IMR-90 (cell line): ENCODE data around the gene ZFYVE28. TPM values are rescaled to one million over a fixed set of nuclear protein-coding genes. Genes with fewer than 3 reads are reported as not detected.

ENCODE experiments used
- ATAC-seq: fragments of 200-7000 bp; cut with Tn5 transposase; 2 replicates; pipeline ENCODE4 v1.9.1; 2020; ENCODE audit warnings: low read depth, mild to moderate bottlenecking, moderate library complexity
- BruUV-seq: library from RNA; stranded (reverse); fragments of 400-500 nt; replicated peaks from 2 replicates; lab custom pipeline; 2021; lab: Mats Ljungman, UMichigan
- CTCF ChIA-PET: fragments of 300-600 bp; formaldehyde crosslinking; extraction: SDS; loops from one replicate; lab custom pipeline; 2021; ENCODE audit warnings: antibody characterized with exemption; lab: Yijun Ruan, JAX
- POLR2A ChIA-PET: fragments of 300-600 bp; sonication (Branson Sonifier 250); formaldehyde crosslinking; loops from one replicate; lab custom pipeline; 2022; ENCODE audit warnings: antibody characterized with exemption; ENCODE audit not compliant: unreplicated experiment; lab: Charles Lee
- DNase-seq: peaks from one replicate; pipeline ENCODE4 v3.0.0; 2013
- H2AFZ ChIP-seq: replicated peaks from 2 replicates; pipeline ENCODE3; 2013; ENCODE audit warnings: low read length, mild to moderate bottlenecking; ENCODE audit not compliant: poor library complexity
- H2AK5ac ChIP-seq: 2 replicates; pipeline ENCODE4 v1.6.1; 2013; ENCODE audit warnings: low read depth, low read length, inconsistent platforms
- H2AK9ac ChIP-seq: replicated peaks from 2 replicates; pipeline ENCODE3; 2013; ENCODE audit warnings: mild to moderate bottlenecking, low read depth, low read length, moderate library complexity; ENCODE audit not compliant: poor library complexity
- H2BK120ac ChIP-seq: 2 replicates; pipeline ENCODE4 v1.6.1; 2013; ENCODE audit warnings: low read depth, low read length, inconsistent platforms
- H2BK15ac ChIP-seq: 3 replicates; pipeline ENCODE4 v1.6.1; 2013; ENCODE audit warnings: low read depth, low read length, inconsistent platforms
- H2BK20ac ChIP-seq: 2 replicates; pipeline ENCODE4 v1.6.1; 2013; ENCODE audit warnings: low read depth, mild to moderate bottlenecking, inconsistent platforms, low read length, moderate library complexity
- H2BK5ac ChIP-seq: 2 replicates; pipeline ENCODE4 v1.6.1; 2013; ENCODE audit warnings: mild to moderate bottlenecking, low read depth, low read length, inconsistent platforms; ENCODE audit not compliant: poor library complexity, severe bottlenecking
- H3K14ac ChIP-seq: replicated peaks from 2 replicates; pipeline ENCODE4 v1.6.1; 2013; ENCODE audit warnings: low read depth, low read length, inconsistent platforms
- H3K18ac ChIP-seq: 2 replicates; pipeline ENCODE4 v1.6.1; 2013; ENCODE audit warnings: low read depth, low read length, control low read depth
- H3K23ac ChIP-seq: 2 replicates; pipeline ENCODE4 v1.6.1; 2013; ENCODE audit warnings: low read depth, low read length, inconsistent platforms
- H3K27ac ChIP-seq: 2 replicates; pipeline ENCODE4 v1.5.1; 2013; ENCODE audit warnings: mild to moderate bottlenecking, control low read depth, low read length; ENCODE audit not compliant: insufficient read depth
- H3K27me3 ChIP-seq: 2 replicates; pipeline ENCODE4 v1.6.1; 2013; ENCODE audit warnings: low read length; ENCODE audit not compliant: control insufficient read depth, insufficient read depth
- H3K36me3 ChIP-seq: 2 replicates; pipeline ENCODE4 v1.6.1; 2013; ENCODE audit warnings: low read length, mixed read lengths; ENCODE audit not compliant: control insufficient read depth, insufficient read depth
- H3K4ac ChIP-seq: 2 replicates; pipeline ENCODE4 v1.6.1; 2013; ENCODE audit warnings: low read depth, low read length, inconsistent platforms
- H3K4me1 ChIP-seq: 2 replicates; pipeline ENCODE4 v1.6.1; 2013; ENCODE audit warnings: low read length, mixed read lengths; ENCODE audit not compliant: control insufficient read depth, insufficient read depth
- H3K4me2 ChIP-seq: 2 replicates; pipeline ENCODE4 v1.6.1; 2013; ENCODE audit warnings: low read depth, mild to moderate bottlenecking, control low read depth, low read length, moderate library complexity
- H3K4me3 ChIP-seq: 2 replicates; pipeline ENCODE4 v1.5.1; 2013; ENCODE audit warnings: low read depth, mild to moderate bottlenecking, control low read depth, low read length, moderate library complexity; ENCODE audit not compliant: insufficient read depth
- H3K56ac ChIP-seq: 2 replicates; pipeline ENCODE4 v1.6.1; 2013; ENCODE audit warnings: low read length, inconsistent platforms; ENCODE audit not compliant: insufficient read depth; ENCODE audit errors: extremely low read depth
- H3K79me1 ChIP-seq, 2 experiments: 2 replicates each; pipeline ENCODE4 v1.6.1; 2013; ENCODE audit warnings: low read length in 2 of 2, inconsistent platforms in 1 of 2, low read depth in 1 of 2
- H3K9ac ChIP-seq: 2 replicates; pipeline ENCODE4 v1.6.1; 2013; ENCODE audit warnings: low read depth, low read length, control low read depth
- H3K9me1 ChIP-seq: 2 replicates; pipeline ENCODE4 v1.6.1; 2013; ENCODE audit warnings: low read length, inconsistent platforms; ENCODE audit not compliant: insufficient read depth
- H3K9me3 ChIP-seq: 2 replicates; pipeline ENCODE4 v1.6.1; 2013; ENCODE audit warnings: low read length; ENCODE audit not compliant: control insufficient read depth, insufficient read depth
- H4K20me1 ChIP-seq: 2 replicates; pipeline ENCODE4 v1.6.1; 2013; ENCODE audit warnings: low read length, inconsistent platforms; ENCODE audit not compliant: insufficient read depth
- H4K5ac ChIP-seq: 2 replicates; pipeline ENCODE4 v1.6.1; 2013; ENCODE audit warnings: mild to moderate bottlenecking, low read depth, low read length, control low read depth
- H4K8ac ChIP-seq, 2 experiments: 2 replicates each; pipeline ENCODE4 v1.6.1; 2013; ENCODE audit warnings: low read depth in 2 of 2, low read length in 2 of 2, control low read depth in 1 of 2, inconsistent platforms in 1 of 2
- H4K91ac ChIP-seq: 2 replicates; pipeline ENCODE4 v1.6.1; 2013; ENCODE audit warnings: low read depth, low read length, inconsistent platforms; ENCODE audit not compliant: insufficient read depth
- BHLHE40 ChIP-seq: fragments of 150-350 bp; IDR thresholded peaks from 2 replicates; pipeline ENCODE4 v1.6.1; 2016; ENCODE audit warnings: mild to moderate bottlenecking, low read depth, low read length
- FOS ChIP-seq: fragments of 150-350 bp; IDR thresholded peaks from 2 replicates; pipeline ENCODE4 v1.6.1; 2016; ENCODE audit warnings: low read depth, low read length
- MAZ ChIP-seq: IDR thresholded peaks from 2 replicates; pipeline ENCODE4 v1.6.1; 2012; ENCODE audit warnings: low read depth, mild to moderate bottlenecking, low read length, improper control_type of control experiment, moderate library complexity, borderline replicate concordance
- NFE2L2 ChIP-seq: fragments of 150-350 bp; IDR thresholded peaks from 2 replicates; pipeline ENCODE4 v1.6.1; 2016; ENCODE audit warnings: low read depth, mild to moderate bottlenecking, low read length
- RCOR1 ChIP-seq: IDR thresholded peaks from 2 replicates; pipeline ENCODE4 v1.6.1; 2012; ENCODE audit warnings: mild to moderate bottlenecking, low read length, improper control_type of control experiment; ENCODE audit not compliant: insufficient replicate concordance
- WGBS, 2 experiments: methylation state at CpG; one replicate each; pipeline versions ENCODE4 v1.1.5 to v1.1.7; 2013; ENCODE audit warnings: missing lambda C conversion rate in 2 of 2; ENCODE audit not compliant: insufficient read length in 1 of 2; ENCODE audit errors: extremely low coverage in 2 of 2; 5-methylcytosine and 5-hydroxymethylcytosine counted together
- dilution Hi-C: fragments of 300-500 bp; cut with HindIII; formaldehyde crosslinking; loops from one replicate; pipeline ENCODE4 v1.14.3; 2018; ENCODE audit warnings: low sequenced_read_pairs; ENCODE audit not compliant: unreplicated experiment
- in situ Hi-C: fragments of 300-500 bp; cut with MboI; formaldehyde crosslinking; loops from 3 replicates; pipeline ENCODE4 v1.14.3; 2019; ENCODE audit warnings: low sequenced_read_pairs, inconsistent platforms, mixed read lengths
- intact Hi-C: fragments of 100-400 bp; cut with micrococcal nuclease; formaldehyde crosslinking; loops from 2 replicates; pipeline ENCODE4 v1.10.0; 2022
- polyA plus RNA-seq, 3 experiments: library from polyadenylated mRNA; depleted of rRNA; stranded (reverse); fragments of >200 nt; gene quantifications; 2 replicates each; pipeline ENCODE4 v1.2.3, GENCODE V29; 2012; ENCODE audit warnings: low replicate concordance in 1 of 3
- total RNA-seq: library from RNA; depleted of rRNA; stranded (reverse); fragments of >200 nt; gene quantifications from 2 replicates; pipeline ENCODE4 v1.2.3, GENCODE V29; 2012
- TF ChIP-seq, protein P1 (sequence below): fragments of 150-350 bp; IDR thresholded peaks from 2 replicates; pipeline ENCODE4 v1.6.1; 2016; ENCODE audit warnings: low read depth, mild to moderate bottlenecking, low read length, moderate library complexity, borderline replicate concordance

The ZFYVE28 gene
- total and polyA plus RNA-seq, 2 of the 4 experiments (the other 2 are of a cell fraction), result 0.36 to 1.2 TPM

DNA sequence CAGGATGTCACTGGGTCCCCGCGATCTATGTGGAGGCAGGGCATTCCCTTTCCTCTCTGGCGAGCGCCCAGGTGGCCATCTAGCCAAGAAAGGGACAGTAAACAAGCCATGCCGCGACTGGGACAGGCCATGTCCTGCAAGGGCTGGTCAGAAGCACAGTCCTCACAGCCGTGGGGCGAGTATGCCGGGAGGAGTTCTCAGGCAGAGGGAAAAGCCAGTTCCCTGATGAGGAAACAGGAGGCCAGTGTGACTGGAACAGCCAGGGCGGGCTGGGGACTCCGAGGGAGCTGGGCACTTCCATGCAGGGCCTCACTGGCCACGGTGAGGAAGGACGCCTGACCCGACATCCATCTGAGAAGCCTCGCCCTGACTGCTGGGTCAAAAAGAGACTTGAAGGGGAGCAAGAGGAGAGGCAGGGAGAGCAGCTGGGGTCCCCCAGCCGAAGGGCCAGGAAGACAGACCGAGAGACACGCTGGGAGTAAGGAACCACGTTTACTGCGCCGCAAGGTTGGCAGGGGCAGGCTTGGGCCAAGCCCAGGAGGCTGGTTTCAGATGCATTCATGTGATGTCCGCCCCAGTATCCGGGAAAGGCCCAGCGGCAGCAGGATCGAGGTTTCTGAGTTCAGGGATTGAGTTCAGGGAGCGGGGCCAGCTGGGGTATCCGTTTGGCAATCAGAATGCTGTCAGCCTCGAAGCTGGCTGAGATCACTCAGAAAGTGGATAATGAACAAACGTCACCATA, 15.3 kb upstream of the ZFYVE28 start (continued):
- no peak for TF ChIP-seq MAZ
- TF ChIP-seq, protein P1, sequence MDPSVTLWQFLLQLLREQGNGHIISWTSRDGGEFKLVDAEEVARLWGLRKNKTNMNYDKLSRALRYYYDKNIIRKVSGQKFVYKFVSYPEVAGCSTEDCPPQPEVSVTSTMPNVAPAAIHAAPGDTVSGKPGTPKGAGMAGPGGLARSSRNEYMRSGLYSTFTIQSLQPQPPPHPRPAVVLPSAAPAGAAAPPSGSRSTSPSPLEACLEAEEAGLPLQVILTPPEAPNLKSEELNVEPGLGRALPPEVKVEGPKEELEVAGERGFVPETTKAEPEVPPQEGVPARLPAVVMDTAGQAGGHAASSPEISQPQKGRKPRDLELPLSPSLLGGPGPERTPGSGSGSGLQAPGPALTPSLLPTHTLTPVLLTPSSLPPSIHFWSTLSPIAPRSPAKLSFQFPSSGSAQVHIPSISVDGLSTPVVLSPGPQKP, result no peak
- TF ChIP-seq BHLHE40, result no peak

DNA sequence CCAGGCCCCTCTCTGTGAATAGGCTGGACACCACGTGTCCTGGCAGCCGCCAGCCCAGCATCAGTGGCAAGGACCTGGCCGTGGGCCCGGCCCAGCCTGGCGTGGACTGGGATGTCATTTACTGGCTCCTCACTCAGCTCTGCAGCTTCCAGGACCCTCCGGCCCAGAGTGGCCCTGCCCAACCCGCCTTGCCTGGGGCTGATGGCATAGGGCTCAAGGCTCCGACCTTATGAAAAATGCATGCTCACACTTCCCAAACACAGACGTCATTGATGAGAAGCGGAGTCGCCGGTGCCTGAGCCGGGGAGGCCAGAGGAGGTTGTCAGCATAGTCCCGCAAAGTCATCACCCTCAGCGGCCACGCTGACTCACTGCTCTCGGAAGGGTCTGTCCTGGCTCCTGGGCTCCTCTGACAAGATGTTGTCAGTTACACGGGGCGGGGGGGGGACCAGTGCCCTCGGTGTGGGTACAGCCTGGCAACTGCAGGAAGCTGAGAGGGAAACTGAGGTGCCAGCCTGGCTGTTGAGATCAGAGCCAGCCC, 14.6 kb upstream of the ZFYVE28 start:
- in situ Hi-C loops, result no loop called here
- DNase-seq (peak; percentile 64), ATAC-seq (peak; percentile 90)
- ChIA-PET CTCF (no interaction called here), POLR2A (no interaction called here)
- H4K20me1 ChIP-seq, result peaks cover 7% of the 10 kb centered on the region
- no peak overlapping the region for H3K14ac ChIP-seq
- 60% methylated on average over 1 of the region's 20 CpGs; no CpG with 5 or more reads in 1 of the 2 experiments for WGBS, 2 experiments
- no peak overlapping the region for H2BK20ac ChIP-seq
- peaks cover 4% of the 10 kb centered on the region; the same call in 1 of the 2 replicates for H3K9me3 ChIP-seq
- no peaks in the 10 kb centered on the region for H3K36me3 ChIP-seq
- H2AK5ac ChIP-seq, result no peak overlapping the region
- no peak overlapping the region for H2BK15ac ChIP-seq
- no peak overlapping the region for H3K4ac ChIP-seq
- H3K56ac ChIP-seq, result no peak overlapping the region
- H3K4me1 ChIP-seq, result peaks cover 7% of the 10 kb centered on the region
- no peak overlapping the region for H3K4me2 ChIP-seq
- no peak overlapping the region for H2BK5ac ChIP-seq
- intact Hi-C loops, result no loop called here
- no TSS peak for BruUV-seq
- no peaks in the 10 kb centered on the region for H3K79me1 ChIP-seq
- H3K9ac ChIP-seq, result no peak overlapping the region
- 0 out of 2 replicates have a peak, but pooled peaks cover 3% of the 10 kb centered on the region for H3K9me1 ChIP-seq
- no peak overlapping the region; a peak in 1 of 4 replicates for H4K8ac ChIP-seq
- no peak overlapping the region for H2AK9ac ChIP-seq
- peak overlapping the region; percentile 58 for H2AFZ ChIP-seq
- H3K27me3 ChIP-seq, result peaks cover 2% of the 10 kb centered on the region; the same call in 1 of the 2 replicates
- H3K23ac ChIP-seq, result no peak overlapping the region
- no peak overlapping the region for H3K18ac ChIP-seq
- H4K91ac ChIP-seq, result no peak overlapping the region
- H4K5ac ChIP-seq, result no peak overlapping the region
- no peak overlapping the region for H2BK120ac ChIP-seq
- TF ChIP-seq NFE2L2 (peak; percentile 63), RCOR1 (no peak), FOS (0 out of 2 replicates have a peak, but pooled peaks have one; percentile 26)
- H3K27ac ChIP-seq, result no peak overlapping the region
- dilution Hi-C loops, result no loop called here
- no peak overlapping the region for H3K4me3 ChIP-seq
